HG02884 (cell line): ENCODE data around the gene ZNF521.

Experiments
- ATAC-seq: cut with Tn5 transposase; IDR thresholded peaks from one replicate; pipeline ENCODE4 v1.9.1; 2021; ENCODE audit warnings: mild to moderate bottlenecking, moderate library complexity; ENCODE audit not compliant: unreplicated experiment

The ZNF521 gene

DNA sequence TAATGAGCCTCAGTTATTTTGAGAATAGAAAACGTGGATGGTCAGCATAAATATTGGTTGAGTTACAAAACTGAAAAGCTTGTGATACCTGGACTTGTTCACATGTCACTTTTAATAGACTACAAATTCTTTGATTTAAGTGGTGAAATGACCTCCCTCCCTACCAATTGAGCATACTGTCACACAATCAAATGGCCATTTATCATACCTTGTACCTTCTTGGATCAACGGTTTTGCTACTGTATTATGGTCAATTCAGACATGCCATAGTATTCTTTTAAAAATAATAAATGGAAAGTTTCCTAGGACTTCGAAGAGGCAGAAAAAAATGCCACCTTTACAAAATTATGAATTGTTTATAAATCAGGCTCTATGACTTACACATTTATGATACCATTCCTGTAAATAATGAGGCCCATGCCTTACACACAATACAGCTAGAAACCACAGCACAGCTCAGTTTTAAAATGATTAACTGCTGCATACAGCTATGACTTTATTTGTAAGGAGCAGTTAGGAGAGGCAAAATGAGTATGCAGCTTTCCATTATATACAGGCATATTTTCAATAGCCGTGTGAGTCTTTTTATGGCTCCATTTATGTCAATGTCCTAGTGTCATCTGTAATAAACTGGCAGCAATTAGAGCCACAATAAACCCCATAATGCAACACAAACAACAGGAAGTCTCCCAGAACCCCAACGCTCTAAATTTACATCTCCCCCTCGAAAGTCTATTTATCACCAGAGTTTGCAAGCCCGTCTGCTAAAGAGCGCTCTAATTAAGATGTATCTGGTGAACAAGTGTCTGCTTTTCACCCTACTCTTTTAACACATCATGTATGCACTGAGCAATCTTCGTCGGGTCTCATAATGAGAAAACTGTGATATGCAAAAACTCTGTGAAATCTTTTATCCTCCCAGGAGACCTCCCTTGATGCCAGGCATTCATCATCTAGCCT is 176.1 kb downstream of the ZNF521 start:
- no peak for ATAC-seq

DNA sequence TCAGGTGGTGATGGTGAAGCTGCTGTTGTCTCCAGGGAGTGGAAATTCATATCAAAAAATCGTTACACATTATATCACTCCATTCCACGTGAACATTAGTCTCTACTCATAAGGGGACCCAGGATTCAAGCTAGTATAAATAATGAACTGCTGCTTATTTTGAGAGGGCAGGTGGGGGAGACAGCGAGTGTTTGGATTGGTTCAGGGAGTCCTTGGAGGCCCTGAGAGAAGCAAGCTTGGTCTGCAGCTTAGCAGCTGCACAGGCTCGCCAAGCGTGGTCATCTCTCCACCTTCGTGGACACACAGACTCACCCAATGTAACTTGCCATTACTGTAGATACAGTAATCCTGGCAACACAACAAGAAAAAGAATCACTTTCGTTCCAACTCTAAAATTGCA is 177.6 kb downstream of the ZNF521 start:
- ATAC-seq, result no peak

DNA sequence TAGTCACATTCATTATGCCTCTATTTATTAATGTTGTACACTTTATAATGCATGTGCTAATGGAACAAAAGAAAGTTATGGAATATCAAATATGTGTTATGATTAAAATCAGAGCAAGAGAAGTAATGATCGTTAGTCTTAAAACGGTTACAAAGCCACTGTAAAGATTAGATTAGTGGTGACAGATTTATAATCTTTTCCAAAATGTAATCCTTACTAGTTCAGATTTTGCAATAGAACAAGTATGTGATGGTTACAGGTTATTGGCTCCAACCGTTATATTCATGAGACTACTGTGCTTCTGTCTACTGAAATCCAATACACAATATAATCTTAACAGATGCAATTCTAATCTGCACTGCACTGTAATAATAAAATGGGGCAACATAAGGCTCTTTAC is 180.6 kb downstream of the ZNF521 start:
- no peak for ATAC-seq

DNA sequence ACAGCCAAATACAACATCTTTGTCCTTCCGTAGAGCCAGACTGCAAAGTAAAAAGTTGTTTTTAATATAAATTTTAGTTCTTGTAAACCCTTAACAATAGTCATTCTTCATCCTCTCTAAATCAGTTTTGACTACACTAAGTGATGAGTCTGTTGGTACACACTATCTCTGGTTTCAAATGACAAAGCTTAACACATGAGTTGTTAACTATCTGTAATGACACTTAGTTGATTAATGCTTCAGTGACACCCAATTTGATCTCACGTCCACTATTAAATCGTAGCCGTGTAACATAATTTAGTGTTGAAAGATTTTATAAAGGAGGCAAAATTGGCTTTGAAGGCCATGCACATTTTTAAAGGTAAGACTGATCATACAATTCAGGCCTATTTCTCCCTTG is 181.6 kb downstream of the ZNF521 start:
- ATAC-seq, result no peak

DNA sequence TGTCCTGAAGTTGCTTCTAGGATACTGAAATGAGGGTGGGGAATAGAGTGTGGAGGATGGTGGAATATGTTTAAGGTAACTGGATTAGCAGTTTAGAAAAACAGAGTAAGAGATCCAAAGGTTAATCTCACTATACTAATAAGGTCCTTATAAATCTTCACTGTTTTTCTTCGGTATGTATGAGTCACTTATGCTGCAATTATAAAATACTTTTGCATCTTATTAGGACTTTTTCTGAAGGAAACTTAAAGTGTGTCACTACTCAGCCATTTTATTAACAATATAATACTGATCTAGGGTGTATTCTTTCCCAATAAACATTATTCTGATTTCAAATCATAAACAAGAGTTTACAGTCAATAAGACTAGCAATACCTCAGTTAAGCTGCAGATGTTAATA is 182.3 kb downstream of the ZNF521 start:
- ATAC-seq, result no peak

DNA sequence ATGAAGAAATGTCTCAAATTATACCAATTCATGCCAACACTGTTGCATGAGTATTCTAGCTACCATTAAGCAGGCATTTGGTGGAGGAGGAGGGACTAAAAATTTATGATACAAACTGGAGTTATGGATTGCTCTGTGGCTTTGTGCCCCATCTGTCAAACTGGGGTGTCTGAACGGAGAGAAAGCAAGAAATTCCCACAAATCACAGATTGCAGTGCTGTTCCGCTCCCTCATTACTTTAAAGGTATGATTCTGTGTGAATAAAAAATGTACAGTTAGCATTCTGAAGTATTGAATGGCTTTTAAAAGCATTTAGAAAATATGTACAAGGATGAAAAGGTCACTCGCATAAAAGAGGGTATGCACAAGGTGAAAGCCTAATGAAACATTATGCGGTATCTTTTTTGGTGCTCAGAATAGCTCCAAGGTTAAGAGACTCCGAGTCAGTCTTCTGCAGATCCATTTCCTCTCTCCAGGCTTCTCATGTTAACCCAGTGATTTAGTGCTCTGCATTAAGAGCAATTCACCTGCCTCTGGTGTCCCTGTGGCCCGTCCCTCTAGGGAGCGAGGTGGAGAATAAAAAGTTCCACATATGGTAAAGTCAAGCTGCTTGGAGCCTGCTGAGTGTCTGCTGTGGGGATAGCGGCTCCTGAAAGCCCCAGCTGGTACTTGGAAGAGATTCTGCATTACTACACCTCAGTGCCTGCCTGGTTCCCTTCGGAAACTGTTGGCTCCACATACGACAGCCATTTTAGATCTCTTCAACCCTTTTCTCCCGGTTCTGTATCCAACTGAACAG is 184.2 kb downstream of the ZNF521 start:
- ATAC-seq, result no peak

DNA sequence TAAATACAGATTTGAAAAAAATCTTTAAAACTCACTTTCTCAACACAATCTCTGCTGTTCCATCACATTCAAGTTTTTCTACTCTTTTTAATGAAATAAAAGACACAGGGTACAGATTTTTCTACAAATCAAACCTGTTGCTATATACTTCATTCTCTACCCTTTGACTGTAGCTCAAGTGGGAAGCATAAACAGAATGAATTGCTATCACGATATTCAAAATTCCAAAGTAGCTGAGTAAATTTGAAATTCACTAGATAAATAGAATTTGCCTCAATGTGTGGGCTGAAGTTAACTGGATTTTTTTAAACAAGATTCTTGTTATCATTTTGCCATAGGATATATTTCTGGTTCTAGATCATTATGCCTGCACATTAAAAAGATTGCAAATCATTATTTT is 185.9 kb downstream of the ZNF521 start:
- no peak for ATAC-seq

DNA sequence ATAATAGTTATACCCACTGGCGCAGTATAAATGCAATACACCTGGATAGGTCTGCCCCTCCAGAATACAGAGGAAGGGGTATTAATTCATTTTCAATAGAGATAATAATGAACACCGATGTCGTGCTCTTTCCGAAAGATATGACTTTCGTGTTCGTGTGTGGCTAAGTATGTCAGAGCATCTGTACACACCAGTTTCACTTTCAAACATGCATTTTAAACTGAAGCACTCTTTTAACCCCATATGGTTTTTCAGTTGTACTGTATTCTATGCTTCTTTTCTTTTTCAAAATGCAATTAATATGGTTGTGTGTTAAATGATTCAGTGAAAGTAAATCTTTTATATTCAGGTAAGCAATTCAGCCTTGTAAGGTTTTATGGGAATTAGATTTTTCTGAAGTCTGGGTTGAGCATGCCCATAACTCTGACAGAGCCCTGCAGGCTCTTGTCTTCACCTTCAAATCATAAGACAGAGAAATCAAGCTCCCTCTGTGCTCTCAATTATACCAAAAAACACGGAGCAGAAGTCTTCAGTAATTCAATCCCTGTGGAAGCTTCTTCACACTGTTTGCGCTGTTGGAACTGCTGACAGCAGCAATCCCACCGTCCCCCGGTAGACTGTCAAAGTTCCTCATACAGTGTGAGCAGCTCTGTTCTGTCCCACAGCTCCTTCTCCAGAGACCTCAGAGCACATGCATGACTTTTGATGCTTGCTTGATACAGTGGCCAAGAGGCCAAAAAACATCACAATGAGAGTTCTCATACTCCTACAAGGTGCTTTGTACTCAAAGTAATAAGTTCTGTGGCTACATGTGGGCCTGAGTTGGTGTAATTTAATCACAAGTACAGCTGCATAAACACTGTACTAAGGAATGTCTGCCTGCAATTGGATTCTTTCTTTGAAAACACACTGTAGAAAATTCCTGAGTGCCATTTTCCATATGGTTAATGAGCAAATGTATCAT is 186.8 kb downstream of the ZNF521 start:
- ATAC-seq, result peak; percentile 89

DNA sequence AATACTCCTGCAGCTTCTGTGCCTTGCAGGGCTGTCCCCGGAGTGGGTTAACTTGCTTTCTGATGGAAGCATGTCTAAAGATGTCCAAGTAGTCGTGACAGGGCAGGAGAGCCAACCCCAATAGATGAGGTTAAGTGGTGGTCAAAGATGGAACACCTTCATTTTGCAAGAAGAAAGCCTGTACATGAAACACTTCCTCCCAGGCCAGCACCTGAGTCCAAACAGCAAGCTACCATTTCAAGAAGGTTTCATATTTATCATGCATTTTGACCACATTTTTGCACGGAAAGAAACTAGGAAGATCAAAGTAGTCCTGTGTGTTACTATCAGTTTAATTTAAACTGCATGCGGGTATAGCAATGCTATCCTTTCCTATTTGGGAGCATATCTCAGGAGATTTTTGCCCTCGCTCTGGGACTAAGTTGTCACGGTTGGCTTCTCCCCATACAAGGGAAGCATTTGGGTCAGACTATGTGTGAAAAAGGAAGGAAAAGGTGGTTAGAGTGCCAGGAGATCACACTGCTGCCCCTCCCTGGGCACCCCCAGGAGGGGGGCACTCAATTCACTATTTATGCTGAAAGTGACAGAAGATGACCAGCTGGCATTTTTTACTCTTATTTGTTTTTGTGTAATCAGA is 187.6 kb downstream of the ZNF521 start:
- peak; percentile 33 for ATAC-seq

DNA sequence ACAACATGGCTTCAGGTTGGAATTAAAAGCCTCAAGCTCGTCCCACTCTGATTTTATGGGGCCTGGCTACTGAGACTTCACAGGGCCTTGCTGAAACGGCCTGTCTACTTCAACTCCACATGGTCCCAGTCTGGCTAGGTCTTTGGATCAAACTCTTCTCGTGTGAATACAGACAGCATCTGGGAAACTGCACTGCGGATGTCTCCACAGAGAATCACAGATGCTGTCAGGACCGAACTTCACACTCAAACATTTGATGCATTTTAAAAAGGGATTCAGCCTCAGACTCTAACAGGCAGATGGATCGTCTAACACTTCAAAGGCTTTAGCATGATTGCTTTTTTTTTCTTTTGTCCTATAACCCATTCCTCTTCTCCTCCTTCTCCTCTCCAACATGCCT is 198.5 kb downstream of the ZNF521 start:
- no peak for ATAC-seq

DNA sequence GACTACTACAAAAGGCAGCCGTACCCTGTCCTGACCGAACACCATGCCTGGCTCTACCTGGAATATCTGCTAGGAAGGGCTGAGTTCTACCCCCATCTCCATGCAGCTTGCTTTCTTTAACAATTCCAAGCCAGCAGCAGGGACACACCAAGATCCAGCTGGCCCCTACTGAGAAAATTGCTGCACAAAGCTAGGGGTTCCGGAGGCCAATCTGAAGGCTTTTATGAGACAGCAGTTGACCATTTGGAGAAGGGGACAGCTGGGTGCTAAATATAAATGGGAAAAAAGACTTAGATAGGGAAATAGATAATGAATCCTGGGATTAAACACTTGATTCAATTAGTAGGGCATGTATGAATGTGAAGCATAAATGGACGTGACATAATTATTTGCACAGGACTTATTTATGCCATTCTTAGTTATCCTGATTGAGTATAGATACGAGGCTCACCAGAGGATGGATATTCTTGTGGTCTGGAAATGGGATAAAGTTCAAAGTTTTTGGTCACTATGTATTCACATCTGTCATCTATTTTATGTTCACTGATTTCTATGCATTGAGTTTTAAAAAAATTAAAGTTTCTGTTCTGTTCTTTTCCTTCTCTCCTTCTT is 204.0 kb downstream of the ZNF521 start:
- ATAC-seq, result no peak

DNA sequence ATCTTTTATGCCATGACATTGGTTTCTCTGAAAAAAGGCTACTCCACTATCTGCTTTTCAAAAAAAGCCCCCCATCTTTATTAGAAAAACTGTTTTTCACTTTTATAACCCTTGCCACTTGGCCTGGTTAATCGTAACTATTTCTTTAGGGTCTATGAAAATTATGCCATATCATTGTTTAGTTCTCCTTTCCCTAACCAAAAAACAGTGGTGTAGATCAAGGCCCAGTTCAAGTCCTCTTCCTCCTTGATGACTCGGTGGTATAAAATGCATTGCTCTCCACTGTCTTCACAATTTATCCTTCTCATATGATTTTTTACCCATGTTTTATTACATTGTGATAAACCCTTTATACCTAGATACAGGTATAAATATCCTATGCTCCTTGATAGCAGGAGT is 205.5 kb downstream of the ZNF521 start:
- ATAC-seq, result no peak

DNA sequence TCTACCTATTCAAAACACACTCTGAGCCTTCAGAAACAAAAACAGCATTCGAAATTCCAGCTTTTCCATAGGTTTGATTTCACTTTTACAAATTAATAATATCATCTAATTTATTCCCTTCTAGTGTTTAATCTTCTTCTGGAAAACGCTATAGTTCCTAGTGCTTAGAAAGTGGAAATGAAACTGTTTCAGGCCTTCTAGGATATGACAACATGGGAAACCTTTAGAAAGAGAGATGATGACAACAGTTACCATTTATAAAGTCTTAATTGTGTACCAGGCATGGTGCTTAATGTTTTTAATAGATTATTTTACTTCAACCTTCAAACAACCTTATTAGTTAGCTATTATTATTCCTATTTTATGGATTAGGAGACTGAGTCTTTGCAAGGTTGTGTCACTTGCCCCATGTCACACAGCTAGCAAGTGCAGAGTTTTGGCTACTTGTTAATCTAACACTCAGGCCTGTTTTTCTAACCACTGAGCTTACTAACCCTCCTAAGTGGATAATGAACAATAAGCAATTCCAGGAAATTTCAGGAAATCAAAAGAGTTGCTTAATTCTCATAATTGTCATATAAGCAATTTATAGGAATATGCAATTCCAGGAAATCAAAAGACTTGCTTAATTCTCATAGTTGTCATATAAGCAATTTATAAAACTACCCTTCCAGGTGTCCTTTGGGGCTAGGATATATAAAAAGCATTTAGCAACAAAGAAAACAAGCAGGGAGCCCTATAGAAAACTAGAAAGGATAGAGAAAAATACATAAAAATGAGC is 206.0 kb downstream of the ZNF521 start:
- no peak for ATAC-seq

DNA sequence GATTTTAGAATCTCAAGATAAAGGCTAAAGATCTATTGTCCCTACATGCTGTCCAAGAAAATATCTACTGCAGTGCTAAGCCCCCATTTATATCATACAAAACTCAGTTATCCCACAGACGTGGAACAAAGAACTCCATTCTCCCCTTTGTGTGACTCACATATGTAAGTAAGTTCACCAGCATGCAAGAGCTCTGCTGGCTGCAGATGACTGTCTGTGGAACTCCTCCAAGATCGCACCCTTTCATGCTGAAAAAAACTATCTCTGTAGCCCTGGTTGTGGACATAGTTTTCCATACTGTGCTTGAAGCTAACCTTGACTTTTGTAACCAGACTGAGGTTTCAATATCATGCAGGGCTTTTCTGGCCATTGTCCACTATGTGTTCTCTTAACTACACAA is 207.1 kb downstream of the ZNF521 start:
- no peak for ATAC-seq

DNA sequence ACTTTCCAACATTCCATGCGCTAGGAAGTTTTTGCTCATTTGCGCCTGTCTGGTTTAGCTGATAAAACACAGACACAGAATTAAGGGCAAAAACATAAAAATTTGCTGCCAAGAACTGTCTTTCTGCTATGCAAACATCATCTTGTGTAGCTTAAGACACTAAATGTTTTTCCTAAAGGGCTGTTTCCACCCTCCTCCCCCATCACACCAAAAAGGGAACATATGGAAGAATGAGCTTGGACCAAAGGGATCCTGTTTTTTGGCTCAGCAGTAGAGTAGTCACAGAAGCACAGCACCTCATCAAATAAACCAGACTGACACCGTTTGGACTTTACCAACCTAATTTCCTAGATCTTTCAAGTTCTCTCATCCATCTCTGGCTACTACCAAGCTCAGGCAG is 210.1 kb downstream of the ZNF521 start:
- no peak for ATAC-seq

DNA sequence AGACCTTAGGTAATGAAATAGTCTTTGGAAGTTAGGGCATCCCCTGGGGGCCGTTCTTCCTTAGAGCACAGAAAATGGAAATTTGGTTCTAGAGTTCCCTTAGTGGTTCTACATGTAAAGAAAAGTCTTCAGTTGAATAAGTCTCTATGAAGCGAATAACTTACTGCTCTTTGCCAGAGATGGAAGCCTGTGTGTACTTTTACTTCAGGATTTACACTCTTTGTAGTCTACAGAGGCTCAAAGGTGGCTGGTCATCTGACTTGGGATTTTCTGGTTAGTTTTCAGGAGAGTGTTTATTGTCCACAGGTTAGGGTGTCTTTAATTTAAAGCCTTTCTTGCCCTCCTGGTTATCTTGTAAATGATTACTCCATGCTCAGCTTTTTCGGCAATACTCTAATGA is 210.6 kb downstream of the ZNF521 start:
- no peak for ATAC-seq

DNA sequence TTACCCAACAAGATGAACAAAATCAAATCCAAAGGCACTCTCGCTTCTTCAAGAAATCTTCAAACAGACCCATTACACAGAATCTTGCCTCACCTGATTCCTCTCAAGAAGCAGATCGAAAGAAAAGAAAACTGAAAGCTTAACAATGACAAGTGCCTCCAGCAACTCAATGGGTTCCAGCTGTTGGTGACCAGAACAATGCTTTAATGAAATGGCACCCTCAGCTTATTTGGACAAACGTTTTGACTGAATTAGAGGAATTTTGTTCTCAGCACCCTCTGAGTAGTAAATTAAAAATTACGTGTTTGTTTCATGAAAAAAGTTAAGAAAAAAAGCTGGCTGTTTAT is 211.0 kb downstream of the ZNF521 start:
- no peak for ATAC-seq

DNA sequence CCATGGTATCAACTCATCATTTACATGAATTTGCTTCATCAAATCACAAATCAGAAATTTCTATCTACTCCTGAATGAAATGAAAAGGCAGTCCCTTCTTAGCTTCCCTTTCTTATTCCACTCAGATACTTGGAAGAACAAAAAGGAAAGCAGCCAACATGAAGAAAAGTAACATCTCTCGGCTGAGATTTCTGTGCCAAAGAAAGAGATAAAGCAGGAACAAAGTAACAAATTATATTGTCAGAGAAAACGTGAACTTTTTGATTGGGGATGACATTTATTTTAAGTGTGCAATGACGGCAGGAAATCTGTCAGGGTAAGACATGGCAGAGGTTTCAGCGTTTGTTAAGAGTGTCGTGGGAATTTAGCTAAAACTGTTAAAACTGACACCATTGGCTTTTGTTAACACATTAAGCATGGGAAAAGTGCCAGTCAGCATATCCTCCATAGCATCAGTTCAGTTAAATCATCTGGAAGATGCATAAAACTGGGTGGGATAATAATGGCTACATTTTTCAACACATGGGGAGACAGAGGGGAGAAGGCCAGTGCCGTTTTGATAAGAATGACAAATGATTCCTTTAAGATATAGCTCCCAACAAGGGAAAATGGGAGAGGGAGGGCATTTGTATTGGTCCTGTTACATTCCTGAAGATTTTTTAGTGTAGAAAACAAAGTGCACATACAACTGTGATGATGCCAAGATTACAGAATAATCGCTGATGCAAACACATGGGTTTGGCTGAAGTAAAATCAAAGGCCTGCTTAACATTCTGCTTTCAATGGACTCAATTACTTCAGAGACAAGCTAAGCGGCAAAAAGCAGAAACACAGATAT is 211.6 kb downstream of the ZNF521 start:
- no peak for ATAC-seq

DNA sequence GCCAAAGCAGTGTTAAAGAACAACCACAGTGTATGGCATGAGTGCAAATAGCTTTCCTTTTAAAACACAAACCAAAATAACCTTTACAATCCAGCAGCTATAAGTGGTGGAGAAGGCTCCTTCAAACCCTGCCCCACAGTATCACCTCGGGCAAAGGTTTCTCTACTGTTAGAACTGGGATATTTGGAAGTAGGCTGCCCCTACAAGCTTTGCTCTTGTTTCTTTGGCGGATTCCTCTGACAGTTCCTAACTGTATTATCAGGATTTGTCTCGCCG is 214.8 kb downstream of the ZNF521 start:
- ATAC-seq, result no peak
